WTC11 (cell line): ENCODE data around the gene ERLEC1. TPM values are rescaled to one million over a fixed set of nuclear protein-coding genes. Genes with fewer than 3 reads are reported as not detected.

ENCODE experiments used
- AFF4 ChIP-seq: sonication (generic); formaldehyde crosslinking; IDR thresholded peaks from 2 replicates; pipeline ENCODE4 v1.8.1; 2023; ENCODE audit warnings: mild to moderate bottlenecking, missing genetic modification reagents, borderline replicate concordance
- ATF2 ChIP-seq: sonication (generic); formaldehyde crosslinking; IDR thresholded peaks from 2 replicates; pipeline ENCODE4 v1.8.1; 2022; ENCODE audit warnings: low read depth, missing genetic modification reagents, borderline replicate concordance
- ATF3 ChIP-seq: sonication (generic); formaldehyde crosslinking; conservative IDR thresholded peaks from 2 replicates; pipeline ENCODE4 v1.8.1; 2022; ENCODE audit warnings: mild to moderate bottlenecking, missing genetic modification reagents
- CBFB ChIP-seq: sonication (generic); formaldehyde crosslinking; IDR thresholded peaks from 2 replicates; pipeline ENCODE4 v1.8.1; 2022; ENCODE audit warnings: mild to moderate bottlenecking, low read depth, missing genetic modification reagents
- CREB1 ChIP-seq: sonication (generic); formaldehyde crosslinking; IDR thresholded peaks from 2 replicates; pipeline ENCODE4 v1.8.0; 2023; ENCODE audit warnings: mild to moderate bottlenecking, missing genetic modification reagents
- ELF4 ChIP-seq: sonication (generic); formaldehyde crosslinking; IDR thresholded peaks from 2 replicates; pipeline ENCODE4 v1.8.1; 2022; ENCODE audit warnings: low read depth, mild to moderate bottlenecking, moderate library complexity, missing genetic modification reagents
- ERG ChIP-seq: fragments of 250-450 bp; sonication (Bioruptor Pico); IDR thresholded peaks from 2 replicates; pipeline ENCODE4 v1.8.0; 2021; ENCODE audit warnings: mild to moderate bottlenecking
- GABPB1 ChIP-seq: sonication (generic); formaldehyde crosslinking; IDR thresholded peaks from 2 replicates; pipeline ENCODE4 v1.8.1; 2023; ENCODE audit warnings: mild to moderate bottlenecking, missing genetic modification reagents
- GRHL2 ChIP-seq: fragments of 250-450 bp; sonication (Bioruptor Pico); IDR thresholded peaks from 2 replicates; pipeline ENCODE4 v1.8.0; 2022; ENCODE audit warnings: mild to moderate bottlenecking, moderate library complexity; ENCODE audit not compliant: insufficient replicate concordance, severe bottlenecking
- KAT7 ChIP-seq: sonication (generic); formaldehyde crosslinking; IDR thresholded peaks from 2 replicates; pipeline ENCODE4 v1.8.1; 2023; ENCODE audit warnings: missing genetic modification reagents, mild to moderate bottlenecking, borderline replicate concordance
- NFE2L1 ChIP-seq: sonication (generic); formaldehyde crosslinking; IDR thresholded peaks from 2 replicates; pipeline ENCODE4 v1.8.1; 2023; ENCODE audit warnings: missing genetic modification reagents
- NR3C1 ChIP-seq: sonication (generic); formaldehyde crosslinking; conservative IDR thresholded peaks from 2 replicates; pipeline ENCODE4 v1.8.1; 2023; ENCODE audit warnings: low read depth, mild to moderate bottlenecking, missing genetic modification reagents
- TEAD1 ChIP-seq: sonication (generic); formaldehyde crosslinking; IDR thresholded peaks from 2 replicates; pipeline ENCODE4 v1.8.0; 2022; ENCODE audit warnings: mild to moderate bottlenecking, missing genetic modification reagents
- USF2 ChIP-seq: sonication (generic); formaldehyde crosslinking; IDR thresholded peaks from 2 replicates; pipeline ENCODE4 v1.8.1; 2023; ENCODE audit warnings: mild to moderate bottlenecking, missing genetic modification reagents, moderate library complexity
- ZNF317 ChIP-seq: sonication (generic); formaldehyde crosslinking; IDR thresholded peaks from 2 replicates; pipeline ENCODE4 v1.8.1; 2023; ENCODE audit warnings: low read depth, mild to moderate bottlenecking, moderate library complexity, missing genetic modification reagents, borderline replicate concordance
- total RNA-seq: library from RNA; stranded (reverse); gene quantifications from 3 replicates; pipeline ENCODE4 v1.2.3, GENCODE V29; 2021
- TF ChIP-seq, protein P1 (sequence below): sonication (generic); formaldehyde crosslinking; IDR thresholded peaks from 2 replicates; pipeline ENCODE4 v1.8.1; 2022; ENCODE audit warnings: low read depth, mild to moderate bottlenecking, moderate library complexity, missing genetic modification reagents, borderline replicate concordance
- TF ChIP-seq, protein P2 (sequence below): sonication (generic); formaldehyde crosslinking; IDR thresholded peaks from 2 replicates; pipeline ENCODE4 v1.8.1; 2023; ENCODE audit warnings: mild to moderate bottlenecking, missing genetic modification reagents
- TF ChIP-seq, protein P3 (sequence below): fragments of 250-450 bp; sonication (Bioruptor Pico); IDR thresholded peaks from 2 replicates; pipeline ENCODE4 v1.9.0; 2021; ENCODE audit warnings: moderate library complexity, mild to moderate bottlenecking, inconsistent platforms, borderline replicate concordance
- TF ChIP-seq, protein P4 (sequence below): sonication (generic); formaldehyde crosslinking; conservative IDR thresholded peaks from 2 replicates; pipeline ENCODE4 v1.8.1; 2023; ENCODE audit warnings: mild to moderate bottlenecking, low read depth, missing genetic modification reagents, moderate library complexity
- TF ChIP-seq, protein P5 (sequence below): sonication (generic); formaldehyde crosslinking; IDR thresholded peaks from 2 replicates; pipeline ENCODE4 v1.8.1; 2023; ENCODE audit warnings: mild to moderate bottlenecking, missing genetic modification reagents, moderate library complexity

ERLEC1 gene
- total RNA-seq, 1 experiment from 2014 or later = 26.5 TPM

DNA sequence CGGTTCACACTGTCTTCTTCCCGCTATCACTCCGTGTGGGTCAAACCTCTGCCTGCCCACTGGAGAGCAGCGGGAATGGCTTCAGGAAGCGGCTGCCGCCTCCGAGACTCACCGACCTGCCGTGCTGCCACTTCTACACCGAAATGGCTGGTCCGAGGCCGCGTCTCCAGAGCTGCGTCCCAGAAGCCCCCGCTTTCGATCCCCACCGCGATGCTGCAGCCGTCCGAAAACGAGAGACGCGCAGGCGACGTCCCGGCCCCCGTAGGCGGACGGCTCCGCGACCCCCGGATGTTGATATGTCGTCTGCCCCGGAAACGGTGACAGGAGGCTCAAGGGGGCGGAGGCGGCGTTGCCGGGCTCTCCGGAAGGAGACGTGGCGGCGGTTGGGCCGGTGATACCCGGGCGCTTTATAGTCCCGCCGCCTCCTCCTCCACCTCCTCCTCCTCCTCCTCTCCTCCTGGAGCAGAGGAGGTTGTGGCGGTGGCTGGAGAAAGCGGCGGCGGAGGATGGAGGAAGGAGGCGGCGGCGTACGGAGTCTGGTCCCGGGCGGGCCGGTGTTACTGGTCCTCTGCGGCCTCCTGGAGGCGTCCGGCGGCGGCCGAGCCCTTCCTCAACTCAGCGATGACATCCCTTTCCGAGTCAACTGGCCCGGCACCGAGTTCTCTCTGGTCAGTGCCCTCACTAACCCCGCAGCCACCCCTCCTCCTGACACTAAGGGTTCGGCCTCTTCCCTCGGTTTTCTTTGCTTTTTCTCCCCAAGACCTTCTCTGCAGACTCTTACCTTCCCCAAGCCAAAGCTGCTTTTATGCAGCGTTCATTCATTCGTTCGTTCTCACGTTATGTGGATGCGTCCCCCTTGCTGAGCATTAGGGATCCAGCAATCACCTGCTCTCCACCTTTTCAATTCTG is at the start of gene ERLEC1, which contains the start of gene ASB3 (continued):
- TF ChIP-seq USF2 (CRISPR knock-in tag) (no peak), NR3C1 (CRISPR knock-in tag) (no peak), ZNF317 (CRISPR knock-in tag) (0 out of 2 replicates have a peak, but pooled peaks have one; percentile 38), ELF4 (CRISPR knock-in tag) (no peak; the same call in 1 of the 2 replicates), KAT7 (CRISPR knock-in tag) (no peak), AFF4 (CRISPR knock-in tag) (peak; percentile 58; the same call in 1 of the 2 replicates), CREB1 (CRISPR knock-in tag) (peak; percentile 26; the same call in 1 of the 2 replicates), GRHL2 (CRISPR knock-in tag) (no peak), ERG (CRISPR knock-in tag) (no peak), NFE2L1 (CRISPR knock-in tag) (no peak), ATF3 (CRISPR knock-in tag) (no peak), GABPB1 (CRISPR knock-in tag) (peak; percentile 89), CBFB (CRISPR knock-in tag) (0 out of 2 replicates have a peak, but pooled peaks have one; percentile 45), TEAD1 (CRISPR knock-in tag) (peak; percentile 74), ATF2 (CRISPR knock-in tag) (no peak)
- TF ChIP-seq, protein P1, sequence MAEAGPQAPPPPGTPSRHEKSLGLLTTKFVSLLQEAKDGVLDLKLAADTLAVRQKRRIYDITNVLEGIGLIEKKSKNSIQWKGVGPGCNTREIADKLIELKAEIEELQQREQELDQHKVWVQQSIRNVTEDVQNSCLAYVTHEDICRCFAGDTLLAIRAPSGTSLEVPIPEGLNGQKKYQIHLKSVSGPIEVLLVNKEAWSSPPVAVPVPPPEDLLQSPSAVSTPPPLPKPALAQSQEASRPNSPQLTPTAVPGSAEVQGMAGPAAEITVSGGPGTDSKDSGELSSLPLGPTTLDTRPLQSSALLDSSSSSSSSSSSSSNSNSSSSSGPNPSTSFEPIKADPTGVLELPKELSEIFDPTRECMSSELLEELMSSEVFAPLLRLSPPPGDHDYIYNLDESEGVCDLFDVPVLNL (CRISPR knock-in tag) = no peak
- TF ChIP-seq, protein P2, sequence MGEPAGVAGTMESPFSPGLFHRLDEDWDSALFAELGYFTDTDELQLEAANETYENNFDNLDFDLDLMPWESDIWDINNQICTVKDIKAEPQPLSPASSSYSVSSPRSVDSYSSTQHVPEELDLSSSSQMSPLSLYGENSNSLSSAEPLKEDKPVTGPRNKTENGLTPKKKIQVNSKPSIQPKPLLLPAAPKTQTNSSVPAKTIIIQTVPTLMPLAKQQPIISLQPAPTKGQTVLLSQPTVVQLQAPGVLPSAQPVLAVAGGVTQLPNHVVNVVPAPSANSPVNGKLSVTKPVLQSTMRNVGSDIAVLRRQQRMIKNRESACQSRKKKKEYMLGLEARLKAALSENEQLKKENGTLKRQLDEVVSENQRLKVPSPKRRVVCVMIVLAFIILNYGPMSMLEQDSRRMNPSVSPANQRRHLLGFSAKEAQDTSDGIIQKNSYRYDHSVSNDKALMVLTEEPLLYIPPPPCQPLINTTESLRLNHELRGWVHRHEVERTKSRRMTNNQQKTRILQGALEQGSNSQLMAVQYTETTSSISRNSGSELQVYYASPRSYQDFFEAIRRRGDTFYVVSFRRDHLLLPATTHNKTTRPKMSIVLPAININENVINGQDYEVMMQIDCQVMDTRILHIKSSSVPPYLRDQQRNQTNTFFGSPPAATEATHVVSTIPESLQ (CRISPR knock-in tag) = no peak
- TF ChIP-seq, protein P3, sequence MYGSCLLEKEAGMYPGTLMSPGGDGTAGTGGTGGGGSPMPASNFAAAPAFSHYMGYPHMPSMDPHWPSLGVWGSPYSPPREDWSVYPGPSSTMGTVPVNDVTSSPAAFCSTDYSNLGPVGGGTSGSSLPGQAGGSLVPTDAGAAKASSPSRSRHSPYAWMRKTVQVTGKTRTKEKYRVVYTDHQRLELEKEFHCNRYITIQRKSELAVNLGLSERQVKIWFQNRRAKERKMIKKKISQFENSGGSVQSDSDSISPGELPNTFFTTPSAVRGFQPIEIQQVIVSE = no peak
- TF ChIP-seq, protein P4, sequence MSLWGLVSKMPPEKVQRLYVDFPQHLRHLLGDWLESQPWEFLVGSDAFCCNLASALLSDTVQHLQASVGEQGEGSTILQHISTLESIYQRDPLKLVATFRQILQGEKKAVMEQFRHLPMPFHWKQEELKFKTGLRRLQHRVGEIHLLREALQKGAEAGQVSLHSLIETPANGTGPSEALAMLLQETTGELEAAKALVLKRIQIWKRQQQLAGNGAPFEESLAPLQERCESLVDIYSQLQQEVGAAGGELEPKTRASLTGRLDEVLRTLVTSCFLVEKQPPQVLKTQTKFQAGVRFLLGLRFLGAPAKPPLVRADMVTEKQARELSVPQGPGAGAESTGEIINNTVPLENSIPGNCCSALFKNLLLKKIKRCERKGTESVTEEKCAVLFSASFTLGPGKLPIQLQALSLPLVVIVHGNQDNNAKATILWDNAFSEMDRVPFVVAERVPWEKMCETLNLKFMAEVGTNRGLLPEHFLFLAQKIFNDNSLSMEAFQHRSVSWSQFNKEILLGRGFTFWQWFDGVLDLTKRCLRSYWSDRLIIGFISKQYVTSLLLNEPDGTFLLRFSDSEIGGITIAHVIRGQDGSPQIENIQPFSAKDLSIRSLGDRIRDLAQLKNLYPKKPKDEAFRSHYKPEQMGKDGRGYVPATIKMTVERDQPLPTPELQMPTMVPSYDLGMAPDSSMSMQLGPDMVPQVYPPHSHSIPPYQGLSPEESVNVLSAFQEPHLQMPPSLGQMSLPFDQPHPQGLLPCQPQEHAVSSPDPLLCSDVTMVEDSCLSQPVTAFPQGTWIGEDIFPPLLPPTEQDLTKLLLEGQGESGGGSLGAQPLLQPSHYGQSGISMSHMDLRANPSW (CRISPR knock-in tag) = no peak
- TF ChIP-seq, protein P5, sequence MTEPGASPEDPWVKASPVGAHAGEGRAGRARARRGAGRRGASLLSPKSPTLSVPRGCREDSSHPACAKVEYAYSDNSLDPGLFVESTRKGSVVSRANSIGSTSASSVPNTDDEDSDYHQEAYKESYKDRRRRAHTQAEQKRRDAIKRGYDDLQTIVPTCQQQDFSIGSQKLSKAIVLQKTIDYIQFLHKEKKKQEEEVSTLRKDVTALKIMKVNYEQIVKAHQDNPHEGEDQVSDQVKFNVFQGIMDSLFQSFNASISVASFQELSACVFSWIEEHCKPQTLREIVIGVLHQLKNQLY = 0 out of 2 replicates have a peak, but pooled peaks have one; percentile 73
